Measurements from ENCODE around the gene PRICKLE1.

DNA sequence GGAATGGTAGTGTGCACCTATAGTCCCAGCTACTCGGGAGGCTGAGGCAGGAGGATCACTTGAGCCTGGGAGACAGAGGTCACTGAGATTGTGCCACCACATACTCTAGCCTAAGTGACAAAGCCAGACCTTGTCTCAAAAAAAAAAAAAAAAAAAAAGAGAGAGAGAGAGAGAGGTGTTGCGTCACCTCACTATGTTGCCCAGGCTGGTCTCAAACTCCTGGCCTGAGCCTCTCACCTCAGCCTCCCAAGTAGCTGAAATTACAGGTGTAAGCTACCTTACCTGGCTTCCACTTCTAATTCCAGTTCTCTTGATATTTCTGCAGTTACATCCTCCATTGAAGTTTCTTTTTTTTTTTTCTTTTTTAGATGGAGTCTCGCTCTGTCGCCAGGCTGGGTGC lies 94.3 kb downstream of the PRICKLE1 start:
- TF ChIP-seq, protein P1, sequence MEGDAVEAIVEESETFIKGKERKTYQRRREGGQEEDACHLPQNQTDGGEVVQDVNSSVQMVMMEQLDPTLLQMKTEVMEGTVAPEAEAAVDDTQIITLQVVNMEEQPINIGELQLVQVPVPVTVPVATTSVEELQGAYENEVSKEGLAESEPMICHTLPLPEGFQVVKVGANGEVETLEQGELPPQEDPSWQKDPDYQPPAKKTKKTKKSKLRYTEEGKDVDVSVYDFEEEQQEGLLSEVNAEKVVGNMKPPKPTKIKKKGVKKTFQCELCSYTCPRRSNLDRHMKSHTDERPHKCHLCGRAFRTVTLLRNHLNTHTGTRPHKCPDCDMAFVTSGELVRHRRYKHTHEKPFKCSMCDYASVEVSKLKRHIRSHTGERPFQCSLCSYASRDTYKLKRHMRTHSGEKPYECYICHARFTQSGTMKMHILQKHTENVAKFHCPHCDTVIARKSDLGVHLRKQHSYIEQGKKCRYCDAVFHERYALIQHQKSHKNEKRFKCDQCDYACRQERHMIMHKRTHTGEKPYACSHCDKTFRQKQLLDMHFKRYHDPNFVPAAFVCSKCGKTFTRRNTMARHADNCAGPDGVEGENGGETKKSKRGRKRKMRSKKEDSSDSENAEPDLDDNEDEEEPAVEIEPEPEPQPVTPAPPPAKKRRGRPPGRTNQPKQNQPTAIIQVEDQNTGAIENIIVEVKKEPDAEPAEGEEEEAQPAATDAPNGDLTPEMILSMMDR (IDR thresholded peaks at IDR 0.05; ENCODE audit: insufficient read depth, low read length) = no peak
- TF ChIP-seq GABPA (IDR thresholded peaks at IDR 0.05; ENCODE audit: low read depth) = no peak
- TF ChIP-seq, protein P2, sequence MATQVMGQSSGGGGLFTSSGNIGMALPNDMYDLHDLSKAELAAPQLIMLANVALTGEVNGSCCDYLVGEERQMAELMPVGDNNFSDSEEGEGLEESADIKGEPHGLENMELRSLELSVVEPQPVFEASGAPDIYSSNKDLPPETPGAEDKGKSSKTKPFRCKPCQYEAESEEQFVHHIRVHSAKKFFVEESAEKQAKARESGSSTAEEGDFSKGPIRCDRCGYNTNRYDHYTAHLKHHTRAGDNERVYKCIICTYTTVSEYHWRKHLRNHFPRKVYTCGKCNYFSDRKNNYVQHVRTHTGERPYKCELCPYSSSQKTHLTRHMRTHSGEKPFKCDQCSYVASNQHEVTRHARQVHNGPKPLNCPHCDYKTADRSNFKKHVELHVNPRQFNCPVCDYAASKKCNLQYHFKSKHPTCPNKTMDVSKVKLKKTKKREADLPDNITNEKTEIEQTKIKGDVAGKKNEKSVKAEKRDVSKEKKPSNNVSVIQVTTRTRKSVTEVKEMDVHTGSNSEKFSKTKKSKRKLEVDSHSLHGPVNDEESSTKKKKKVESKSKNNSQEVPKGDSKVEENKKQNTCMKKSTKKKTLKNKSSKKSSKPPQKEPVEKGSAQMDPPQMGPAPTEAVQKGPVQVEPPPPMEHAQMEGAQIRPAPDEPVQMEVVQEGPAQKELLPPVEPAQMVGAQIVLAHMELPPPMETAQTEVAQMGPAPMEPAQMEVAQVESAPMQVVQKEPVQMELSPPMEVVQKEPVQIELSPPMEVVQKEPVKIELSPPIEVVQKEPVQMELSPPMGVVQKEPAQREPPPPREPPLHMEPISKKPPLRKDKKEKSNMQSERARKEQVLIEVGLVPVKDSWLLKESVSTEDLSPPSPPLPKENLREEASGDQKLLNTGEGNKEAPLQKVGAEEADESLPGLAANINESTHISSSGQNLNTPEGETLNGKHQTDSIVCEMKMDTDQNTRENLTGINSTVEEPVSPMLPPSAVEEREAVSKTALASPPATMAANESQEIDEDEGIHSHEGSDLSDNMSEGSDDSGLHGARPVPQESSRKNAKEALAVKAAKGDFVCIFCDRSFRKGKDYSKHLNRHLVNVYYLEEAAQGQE (IDR thresholded peaks at IDR 0.05; ENCODE audit: insufficient replicate concordance, low read depth) = no peak

Measured in HL-60 (cell line).